ENCODE measurements around the gene FOXD3.

FOXD3 gene

GRCh38 chr1:63367215-63368103 is 45.1 kb downstream of the FOXD3 start, which contains the start of gene ALG6:
Gene ALG6, plus strand, starts transcription at chr1:63367627. Its CDS starts 3,351 bp downstream, at chr1:63370978.
- peak within 1 kb of the TSS; percentile 100 for H3K4me3 ChIP-seq (ENCODE audit: low read length)
- H3K79me2 ChIP-seq (ENCODE audit: control insufficient read depth, low read length) = peaks cover 32% of the 10 kb centered on the region

GRCh38 chr1:63368131-63368530 is 45.8 kb downstream of the FOXD3 start:
- H3F3A ChIP-seq (ENCODE audit: control insufficient read depth, insufficient read depth) = no peaks in the 10 kb centered on the region
- no peaks in the 10 kb centered on the region for H4K20me1 ChIP-seq (ENCODE audit: control insufficient read depth, insufficient read depth, low read depth, low read length)
- H3K4me1 ChIP-seq (ENCODE audit: control insufficient read depth, low read length) = peaks cover 18% of the 10 kb centered on the region
- no peaks in the 10 kb centered on the region for H3K9me2 ChIP-seq (replicated peaks; ENCODE audit: control insufficient read depth, low read length)
- peak overlapping the region; percentile 82 for H3K4me2 ChIP-seq (ENCODE audit: low read length)
- H3K4me3 ChIP-seq (ENCODE audit: low read length) = peak overlapping the region; percentile 100
- peak overlapping the region; percentile 57 for H3K27ac ChIP-seq (ENCODE audit: low read depth, low read length)
- H3K9me3 ChIP-seq (ENCODE audit: control insufficient read depth, insufficient read depth, low read length) = no peaks in the 10 kb centered on the region
- H3K27me3 ChIP-seq (ENCODE audit: control insufficient read depth, low read length) = no peaks in the 10 kb centered on the region
- peaks cover 33% of the 10 kb centered on the region for H3K36me3 ChIP-seq (ENCODE audit: control insufficient read depth, low read length)
- TF ChIP-seq EZH2phosphoT487 (IDR thresholded peaks at IDR 0.05; ENCODE audit: borderline replicate concordance, low read length) (no peak), CTCF (IDR thresholded peaks at IDR 0.05; ENCODE audit: low read depth, low read length, poor library complexity, severe bottlenecking) (no peak)
- peaks cover 32% of the 10 kb centered on the region for H3K79me2 ChIP-seq (ENCODE audit: control insufficient read depth, low read length)

More at GRCh38 chr1:63367215-63368103, 45.1 kb downstream of the FOXD3 start, which contains the start of gene ALG6:
- Histone ChIP-seq H3K4me1 (ENCODE audit: control insufficient read depth, low read length) (peaks cover 18% of the 10 kb centered on the region), H3K27me3 (ENCODE audit: control insufficient read depth, low read length) (no peaks in the 10 kb centered on the region), H3F3A (ENCODE audit: control insufficient read depth, insufficient read depth) (no peaks in the 10 kb centered on the region), H3K9me2 (replicated peaks; ENCODE audit: control insufficient read depth, low read length) (no peaks in the 10 kb centered on the region), H4K20me1 (ENCODE audit: control insufficient read depth, insufficient read depth, low read depth, low read length) (no peaks in the 10 kb centered on the region), H3K4me2 (ENCODE audit: low read length) (peak within 1 kb of the TSS; percentile 82), H3K9me3 (ENCODE audit: control insufficient read depth, insufficient read depth, low read length) (no peaks in the 10 kb centered on the region), H3K27ac (ENCODE audit: low read depth, low read length) (peak within 1 kb of the TSS; percentile 57), H3K36me3 (ENCODE audit: control insufficient read depth, low read length) (peaks cover 27% of the 10 kb centered on the region)
- TF ChIP-seq CTCF (IDR thresholded peaks at IDR 0.05; ENCODE audit: low read depth, low read length, poor library complexity, severe bottlenecking) (no peak), EZH2phosphoT487 (IDR thresholded peaks at IDR 0.05; ENCODE audit: borderline replicate concordance, low read length) (no peak)

All from DOHH2 (cell line).